ENCODE measurements around the gene SYNE2.

SYNE2 gene

DNA sequence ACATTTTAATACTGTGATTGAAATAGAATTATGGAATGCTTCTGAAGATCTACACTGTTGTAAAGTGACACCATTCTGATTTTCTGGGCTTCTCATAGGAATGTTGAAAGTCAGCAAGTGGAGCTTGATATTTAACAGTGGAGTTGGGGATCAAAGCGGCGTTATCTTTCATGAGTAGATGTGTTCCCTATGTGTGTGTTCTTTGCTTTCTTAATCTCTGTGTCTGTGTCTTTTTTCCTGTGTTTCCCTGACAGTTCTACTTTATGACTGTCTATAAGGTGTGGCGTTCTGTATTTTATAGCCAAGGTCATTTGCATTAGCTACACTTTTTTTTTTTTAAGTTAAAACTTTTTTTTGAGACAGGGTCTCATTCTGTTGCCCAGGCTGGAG lies 24.7 kb downstream of the SYNE2 start:
- Histone ChIP-seq H3K36me3 (ENCODE audit: control insufficient read depth, insufficient read depth, low read length) (no peaks in the 10 kb centered on the region), H3K4me3 (ENCODE audit: low read length) (no peak overlapping the region), H3K27me3 (ENCODE audit: control insufficient read depth, insufficient read depth, low read length) (no peaks in the 10 kb centered on the region), H3K4me1 (ENCODE audit: control insufficient read depth, insufficient read depth, low read length) (peaks cover 23% of the 10 kb centered on the region), H3K9me3 (ENCODE audit: control insufficient read depth, low read length) (no peaks in the 10 kb centered on the region), H3K9ac (ENCODE audit: low read length) (no peak overlapping the region)

DNA sequence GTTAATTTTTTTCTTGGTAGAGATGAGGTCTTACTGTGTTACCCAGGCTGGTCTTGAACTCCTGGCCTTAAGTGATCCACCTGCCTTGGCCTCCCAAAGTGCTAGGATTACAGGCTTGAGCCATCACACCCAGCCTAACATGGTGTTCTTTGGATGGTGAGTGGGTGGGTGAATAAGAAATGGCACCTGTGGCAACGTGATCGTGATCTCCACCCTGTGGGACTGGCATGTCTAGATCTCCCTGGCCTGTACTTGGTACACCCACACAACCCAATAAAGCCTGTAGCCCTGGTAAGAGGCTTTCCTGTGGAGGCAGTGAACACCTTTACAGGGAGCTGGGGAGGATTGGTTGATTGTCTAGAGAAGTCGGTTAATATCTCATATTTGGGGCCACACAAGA lies 25.2 kb downstream of the SYNE2 start:
- no peak overlapping the region for H3K9ac ChIP-seq (ENCODE audit: low read length)
- H3K36me3 ChIP-seq (ENCODE audit: control insufficient read depth, insufficient read depth, low read length) = no peaks in the 10 kb centered on the region
- peaks cover 23% of the 10 kb centered on the region for H3K4me1 ChIP-seq (ENCODE audit: control insufficient read depth, insufficient read depth, low read length)
- no peak overlapping the region for H3K4me3 ChIP-seq (ENCODE audit: low read length)
- H3K27me3 ChIP-seq (ENCODE audit: control insufficient read depth, insufficient read depth, low read length) = no peaks in the 10 kb centered on the region
- no peaks in the 10 kb centered on the region for H3K9me3 ChIP-seq (ENCODE audit: control insufficient read depth, low read length)

DNA sequence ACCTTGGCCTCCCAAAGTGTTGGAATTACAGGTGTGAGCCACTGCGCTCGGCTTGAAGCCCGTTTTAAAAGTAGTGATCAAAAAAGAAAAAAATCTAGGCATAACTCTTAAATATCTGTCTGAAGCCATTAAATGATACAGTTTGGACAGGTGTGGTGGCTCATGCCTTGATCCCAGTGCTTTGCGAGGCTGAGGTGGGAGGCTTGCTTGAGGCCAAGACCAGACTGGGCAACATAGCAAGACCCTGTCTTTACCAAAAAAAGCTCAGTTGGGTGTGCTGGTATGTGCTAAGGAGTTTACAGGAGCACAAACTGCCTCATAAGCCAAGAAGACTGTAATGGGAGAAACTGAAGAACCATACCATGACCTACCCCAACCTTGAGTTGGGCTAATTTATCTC lies 26.0 kb downstream of the SYNE2 start:
- Histone ChIP-seq H3K27me3 (ENCODE audit: control insufficient read depth, insufficient read depth, low read length) (no peaks in the 10 kb centered on the region), H3K4me3 (ENCODE audit: low read length) (no peak overlapping the region), H3K9me3 (ENCODE audit: control insufficient read depth, low read length) (no peaks in the 10 kb centered on the region), H3K9ac (ENCODE audit: low read length) (no peak overlapping the region), H3K4me1 (ENCODE audit: control insufficient read depth, insufficient read depth, low read length) (peaks cover 19% of the 10 kb centered on the region), H3K36me3 (ENCODE audit: control insufficient read depth, insufficient read depth, low read length) (no peaks in the 10 kb centered on the region)

DNA sequence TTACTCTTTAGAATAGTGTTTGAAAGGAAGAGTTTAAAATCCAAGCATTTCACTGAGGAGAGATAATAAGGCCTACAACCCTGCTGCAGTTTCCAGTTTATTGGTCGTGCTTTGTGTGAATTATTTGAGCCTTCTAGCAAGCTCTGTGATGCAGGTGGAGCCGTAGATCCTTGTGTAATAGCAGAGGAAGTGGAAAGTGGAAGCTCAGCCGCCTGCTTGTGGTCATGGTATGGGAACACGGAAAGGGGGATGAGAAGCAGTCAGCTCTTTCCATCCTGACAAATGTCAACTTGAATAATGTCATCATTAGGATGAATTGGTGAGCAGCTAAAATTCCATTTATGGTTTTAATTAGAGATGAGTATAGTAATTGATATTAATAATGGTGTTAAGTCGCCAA lies 29.1 kb downstream of the SYNE2 start:
- no peaks in the 10 kb centered on the region for H3K27me3 ChIP-seq (ENCODE audit: control insufficient read depth, insufficient read depth, low read length)
- no peaks in the 10 kb centered on the region for H3K9me3 ChIP-seq (ENCODE audit: control insufficient read depth, low read length)
- no peaks in the 10 kb centered on the region for H3K4me1 ChIP-seq (ENCODE audit: control insufficient read depth, insufficient read depth, low read length)

DNA sequence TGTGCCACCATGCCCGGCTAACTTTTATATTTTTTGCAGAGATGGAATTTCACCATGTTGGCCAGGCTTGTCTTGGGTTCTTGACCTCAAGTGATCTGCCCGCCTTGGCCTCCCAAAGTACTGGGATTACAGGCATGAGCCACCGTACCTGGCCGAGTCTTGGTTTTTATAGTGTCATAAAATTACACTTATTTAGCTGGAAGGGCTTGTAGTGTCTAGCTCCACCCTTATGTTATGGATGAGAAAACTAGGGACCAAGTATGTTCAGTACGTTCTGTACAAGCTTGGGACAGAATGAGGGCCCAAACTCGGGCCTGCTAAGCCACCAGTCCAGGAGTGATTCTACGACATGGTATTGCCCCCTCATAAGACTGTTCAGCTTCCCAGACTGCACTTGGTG lies 35.1 kb downstream of the SYNE2 start:
- Histone ChIP-seq H3K4me1 (ENCODE audit: control insufficient read depth, insufficient read depth, low read length) (peaks cover 23% of the 10 kb centered on the region), H3K9ac (ENCODE audit: low read length) (no peak overlapping the region), H3K27me3 (ENCODE audit: control insufficient read depth, insufficient read depth, low read length) (no peaks in the 10 kb centered on the region), H3K9me3 (ENCODE audit: control insufficient read depth, low read length) (no peaks in the 10 kb centered on the region), H3K36me3 (ENCODE audit: control insufficient read depth, insufficient read depth, low read length) (no peaks in the 10 kb centered on the region), H3K4me3 (ENCODE audit: low read length) (no peak overlapping the region)

More for the DNA sequence above, 29.1 kb downstream of the SYNE2 start:
- no peak overlapping the region for H3K9ac ChIP-seq (ENCODE audit: low read length)
- H3K36me3 ChIP-seq (ENCODE audit: control insufficient read depth, insufficient read depth, low read length) = no peaks in the 10 kb centered on the region
- no peak overlapping the region for H3K4me3 ChIP-seq (ENCODE audit: low read length)

DNA sequence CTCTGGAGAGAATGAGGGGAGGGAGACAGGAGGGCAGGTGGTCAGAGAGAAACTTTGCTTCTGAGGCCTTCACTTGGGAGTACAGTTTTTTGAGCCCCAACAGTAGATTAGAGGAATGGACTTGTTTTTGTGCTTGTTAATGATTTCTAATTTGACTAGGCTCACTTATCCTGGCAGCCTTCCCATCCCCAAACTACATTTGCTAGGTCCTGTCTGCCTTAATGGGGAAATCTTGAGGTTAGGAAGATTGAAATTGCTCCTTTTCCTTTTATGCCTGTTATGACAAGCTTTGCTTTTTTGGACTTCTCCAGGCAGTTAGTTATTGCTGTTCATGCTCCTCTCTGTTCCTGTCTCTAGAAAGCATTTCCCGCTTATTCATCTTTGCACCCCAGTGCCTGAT lies 37.7 kb downstream of the SYNE2 start:
- Histone ChIP-seq H3K4me3 (ENCODE audit: low read length) (no peak overlapping the region), H3K4me1 (ENCODE audit: control insufficient read depth, insufficient read depth, low read length) (peaks cover 37% of the 10 kb centered on the region), H3K27me3 (ENCODE audit: control insufficient read depth, insufficient read depth, low read length) (no peaks in the 10 kb centered on the region), H3K36me3 (ENCODE audit: control insufficient read depth, insufficient read depth, low read length) (no peaks in the 10 kb centered on the region), H3K9ac (ENCODE audit: low read length) (peak overlapping the region; percentile 1), H3K9me3 (ENCODE audit: control insufficient read depth, low read length) (no peaks in the 10 kb centered on the region)

DNA sequence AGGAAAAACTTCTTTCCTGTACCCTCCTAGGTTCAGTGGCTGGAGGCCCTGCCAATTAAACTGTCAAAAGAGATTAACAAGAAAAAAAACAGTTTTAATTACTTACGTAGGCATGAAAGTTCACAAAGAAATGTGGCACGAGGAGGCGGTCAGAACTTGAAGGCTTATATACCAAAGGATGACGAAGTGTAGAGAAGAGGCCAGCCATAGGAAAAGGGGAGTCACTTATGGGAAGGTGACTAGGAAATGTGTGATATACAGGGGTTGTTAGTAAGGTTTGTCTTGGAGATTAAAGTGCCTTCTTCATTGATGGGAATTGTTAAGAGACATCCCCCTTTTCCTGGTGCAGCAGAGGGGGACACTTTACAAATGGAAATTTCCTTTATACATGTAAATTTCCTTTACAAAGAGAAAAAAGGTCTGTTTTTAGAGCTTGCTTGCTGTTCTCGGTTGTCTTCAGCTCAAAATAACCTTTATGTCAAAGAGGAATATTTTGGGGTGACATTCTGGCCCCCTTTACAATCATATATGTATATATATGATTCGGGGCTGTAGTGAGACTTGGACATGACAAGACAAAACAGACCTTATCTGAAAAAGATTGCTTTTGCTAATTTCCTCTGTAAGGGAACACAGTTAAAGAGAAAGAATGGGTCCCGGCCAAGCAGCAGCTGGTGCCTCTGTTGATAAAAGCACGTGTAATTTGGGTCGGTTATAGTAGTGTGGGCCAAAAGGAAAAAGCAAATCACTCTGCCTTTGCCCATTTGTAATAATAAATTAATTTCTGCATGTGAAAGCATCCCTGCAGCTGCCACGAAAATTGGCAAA lies 38.6 kb downstream of the SYNE2 start:
- Histone ChIP-seq H3K4me3 (ENCODE audit: low read length) (no peak overlapping the region), H3K27me3 (ENCODE audit: control insufficient read depth, insufficient read depth, low read length) (no peaks in the 10 kb centered on the region), H3K36me3 (ENCODE audit: control insufficient read depth, insufficient read depth, low read length) (no peaks in the 10 kb centered on the region), H3K9ac (ENCODE audit: low read length) (peak overlapping the region; percentile 1), H3K9me3 (ENCODE audit: control insufficient read depth, low read length) (no peaks in the 10 kb centered on the region), H3K4me1 (ENCODE audit: control insufficient read depth, insufficient read depth, low read length) (peaks cover 44% of the 10 kb centered on the region)

DNA sequence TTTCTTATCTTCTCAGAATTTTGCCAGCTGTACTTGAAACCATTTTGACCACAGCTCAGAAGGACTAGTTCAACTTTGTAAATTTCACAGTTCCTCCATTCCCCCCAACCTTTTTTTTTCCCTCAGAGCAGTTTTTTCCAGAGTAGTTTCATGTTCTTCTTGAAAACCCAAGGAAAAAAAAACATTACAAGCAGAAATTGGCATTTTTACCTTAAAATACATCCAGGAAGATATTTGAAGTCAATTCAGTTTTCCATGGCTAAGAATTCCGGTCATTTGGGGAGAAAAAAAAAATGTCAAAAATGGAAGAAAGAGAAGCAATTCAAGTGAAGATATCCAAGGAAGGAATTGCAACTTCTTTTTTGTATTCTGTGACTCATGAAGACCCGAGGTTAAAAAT lies 39.5 kb downstream of the SYNE2 start:
- no peak overlapping the region for H3K9ac ChIP-seq (ENCODE audit: low read length)
- no peaks in the 10 kb centered on the region for H3K36me3 ChIP-seq (ENCODE audit: control insufficient read depth, insufficient read depth, low read length)
- peaks cover 52% of the 10 kb centered on the region for H3K4me1 ChIP-seq (ENCODE audit: control insufficient read depth, insufficient read depth, low read length)
- H3K27me3 ChIP-seq (ENCODE audit: control insufficient read depth, insufficient read depth, low read length) = no peaks in the 10 kb centered on the region
- H3K9me3 ChIP-seq (ENCODE audit: control insufficient read depth, low read length) = no peaks in the 10 kb centered on the region
- no peak overlapping the region for H3K4me3 ChIP-seq (ENCODE audit: low read length)

DNA sequence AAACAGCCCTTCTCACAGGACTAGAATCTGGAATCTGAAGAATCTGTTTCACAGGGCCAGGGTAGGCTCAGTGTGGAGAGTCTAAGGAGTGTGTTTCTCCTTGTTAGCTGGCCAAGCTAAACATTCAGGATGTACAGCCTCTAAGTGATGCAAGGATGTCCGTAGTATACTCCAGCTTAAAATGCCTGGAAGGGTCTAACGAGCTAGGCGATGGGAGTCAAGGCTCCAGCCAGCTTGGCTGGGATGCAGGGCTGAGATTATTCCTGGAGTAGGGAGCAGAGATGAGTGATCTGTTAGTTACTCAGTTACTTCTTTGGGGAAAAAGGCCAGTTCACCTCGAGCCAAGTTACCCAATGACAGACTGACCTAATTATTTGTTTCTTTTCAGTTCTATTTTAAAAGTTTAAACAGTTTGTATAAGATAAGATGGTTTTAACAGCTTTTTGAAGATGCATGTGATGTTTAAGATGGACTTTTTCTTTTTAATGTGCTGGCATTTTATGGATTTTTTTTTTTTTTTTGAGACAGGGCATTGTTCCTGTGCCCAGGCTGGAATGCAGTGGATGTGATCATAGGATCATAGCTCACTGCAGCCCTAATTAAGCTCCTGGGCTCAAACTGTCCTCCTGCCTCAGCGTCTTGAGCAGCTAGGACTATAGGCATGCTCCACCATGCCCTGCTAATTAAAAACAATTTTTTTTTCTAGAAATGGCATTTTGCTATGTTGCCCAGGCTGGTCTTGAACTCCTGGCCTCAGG lies 41.1 kb downstream of the SYNE2 start:
- H3K4me1 ChIP-seq (ENCODE audit: control insufficient read depth, insufficient read depth, low read length) = peaks cover 66% of the 10 kb centered on the region
- no peak overlapping the region for H3K9ac ChIP-seq (ENCODE audit: low read length)
- no peaks in the 10 kb centered on the region for H3K36me3 ChIP-seq (ENCODE audit: control insufficient read depth, insufficient read depth, low read length)
- H3K27me3 ChIP-seq (ENCODE audit: control insufficient read depth, insufficient read depth, low read length) = no peaks in the 10 kb centered on the region
- H3K9me3 ChIP-seq (ENCODE audit: control insufficient read depth, low read length) = no peaks in the 10 kb centered on the region
- no peak overlapping the region for H3K4me3 ChIP-seq (ENCODE audit: low read length)

DNA sequence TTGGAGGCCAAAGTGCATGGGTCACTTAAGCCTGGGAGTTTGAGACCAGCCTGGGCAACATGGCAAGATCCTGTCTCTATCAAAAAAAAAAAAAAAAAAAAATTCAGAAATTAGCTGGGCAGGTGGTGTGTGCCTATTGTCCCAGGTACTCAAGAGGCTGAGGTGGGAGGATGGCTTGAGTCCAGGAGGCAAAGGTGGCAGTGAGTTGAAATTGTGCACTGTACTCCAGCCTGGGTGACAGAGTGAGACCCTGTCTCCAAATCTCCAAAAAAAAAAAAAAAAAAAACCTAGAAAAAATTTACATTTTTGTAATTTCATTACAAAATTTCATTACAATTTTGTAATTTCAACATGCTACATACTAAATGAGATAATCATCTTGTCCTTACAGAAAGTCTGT lies 42.7 kb downstream of the SYNE2 start:
- Histone ChIP-seq H3K36me3 (ENCODE audit: control insufficient read depth, insufficient read depth, low read length) (no peaks in the 10 kb centered on the region), H3K9ac (ENCODE audit: low read length) (no peak overlapping the region), H3K4me1 (ENCODE audit: control insufficient read depth, insufficient read depth, low read length) (peaks cover 62% of the 10 kb centered on the region), H3K27me3 (ENCODE audit: control insufficient read depth, insufficient read depth, low read length) (no peaks in the 10 kb centered on the region), H3K4me3 (ENCODE audit: low read length) (no peak overlapping the region), H3K9me3 (ENCODE audit: control insufficient read depth, low read length) (no peaks in the 10 kb centered on the region)

DNA sequence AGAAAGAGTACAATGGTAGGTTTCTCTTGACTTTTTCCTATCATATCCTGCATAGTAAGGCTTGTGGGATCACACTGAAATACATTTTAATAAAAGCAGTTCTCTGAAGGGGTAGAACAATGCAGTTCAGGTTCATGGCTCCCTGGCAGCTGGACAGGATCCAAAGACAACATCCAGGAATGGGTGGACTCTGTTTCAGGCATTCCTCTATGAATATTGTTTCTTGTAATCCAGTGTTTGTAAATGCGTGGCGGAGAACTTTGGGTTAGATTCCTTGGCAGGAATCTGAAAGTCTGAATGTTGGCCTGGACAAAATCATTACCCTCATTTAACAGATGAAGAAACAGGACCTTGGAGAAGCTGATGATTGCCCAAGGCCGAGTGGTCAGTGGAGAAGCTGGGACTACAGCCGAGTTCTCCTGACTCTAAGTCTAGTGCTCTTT lies 43.5 kb downstream of the SYNE2 start:
- H3K36me3 ChIP-seq (ENCODE audit: control insufficient read depth, insufficient read depth, low read length) = no peaks in the 10 kb centered on the region
- peak overlapping the region; percentile 18 for H3K9ac ChIP-seq (ENCODE audit: low read length)
- no peaks in the 10 kb centered on the region for H3K27me3 ChIP-seq (ENCODE audit: control insufficient read depth, insufficient read depth, low read length)
- H3K4me1 ChIP-seq (ENCODE audit: control insufficient read depth, insufficient read depth, low read length) = peaks cover 54% of the 10 kb centered on the region
- H3K9me3 ChIP-seq (ENCODE audit: control insufficient read depth, low read length) = no peaks in the 10 kb centered on the region
- H3K4me3 ChIP-seq (ENCODE audit: low read length) = no peak overlapping the region

DNA sequence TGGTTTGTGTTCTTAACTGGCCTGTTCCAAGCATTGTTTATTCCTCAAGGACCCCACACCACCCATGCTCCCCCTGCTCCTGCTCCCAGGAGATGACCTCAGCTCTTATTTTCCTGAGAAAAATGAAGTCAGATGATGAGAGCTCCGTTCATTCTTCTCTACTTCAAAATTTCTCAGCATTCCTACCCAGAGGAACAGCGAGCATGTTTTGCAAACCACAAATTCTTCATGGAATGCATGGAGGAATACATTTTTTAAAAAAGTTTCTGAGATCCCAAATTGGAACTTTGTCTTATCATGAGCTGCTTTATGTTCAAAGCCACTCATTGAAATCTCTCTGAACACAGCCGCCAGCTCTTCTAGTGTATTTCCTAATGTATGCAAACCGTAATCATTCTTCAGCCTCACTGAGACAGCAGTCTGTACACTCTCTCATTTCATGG lies 44.9 kb downstream of the SYNE2 start:
- no peak overlapping the region for H3K9ac ChIP-seq (ENCODE audit: low read length)
- peaks cover 42% of the 10 kb centered on the region for H3K4me1 ChIP-seq (ENCODE audit: control insufficient read depth, insufficient read depth, low read length)

More for the DNA sequence above, 44.9 kb downstream of the SYNE2 start:
- Histone ChIP-seq H3K9me3 (ENCODE audit: control insufficient read depth, low read length) (no peaks in the 10 kb centered on the region), H3K36me3 (ENCODE audit: control insufficient read depth, insufficient read depth, low read length) (no peaks in the 10 kb centered on the region), H3K4me3 (ENCODE audit: low read length) (no peak overlapping the region), H3K27me3 (ENCODE audit: control insufficient read depth, insufficient read depth, low read length) (no peaks in the 10 kb centered on the region)
